Heart right ventricle (tissue), 16 donors: ENCODE data around the gene ATXN1. TPM values are rescaled to one million over a fixed set of nuclear protein-coding genes. Genes with fewer than 3 reads are reported as not detected.

Experiments used
- ATAC-seq, 8 donors: fragments of 200-7000 bp; cut with Tn5 transposase; one replicate each; pipeline ENCODE4 v1.9.1; 2020; ENCODE audit warnings: mild to moderate bottlenecking in 8 of 8, moderate library complexity in 8 of 8, moderate number of reproducible peaks in 1 of 8
- DNase-seq, 2 donors: peaks; one replicate each; pipeline ENCODE4 v3.0.0-alpha.2; 2020
- H3K27ac ChIP-seq, 10 donors: fragments of 200-600 bp; sonication (generic) in 2 of 10; one replicate each; pipeline versions ENCODE4 v1.5.0 to v1.8.0; 2020 to 2022; ENCODE audit warnings: mild to moderate bottlenecking in 3 of 10
- H3K27me3 ChIP-seq, 7 donors: fragments of 200-600 bp; one replicate each; pipeline ENCODE4 v1.8.0; 2021 to 2022; ENCODE audit warnings: mild to moderate bottlenecking in 2 of 7
- H3K36me3 ChIP-seq, 9 donors: fragments of 200-600 bp; sonication (generic) in 1 of 9; one replicate each; pipeline versions ENCODE4 v1.5.0 to v1.8.0; 2020 to 2022; ENCODE audit warnings: mild to moderate bottlenecking in 2 of 9
- H3K4me1 ChIP-seq, 9 donors: fragments of 200-600 bp; sonication (generic) in 1 of 9; one replicate each; pipeline versions ENCODE4 v1.5.0 to v1.8.0; 2020 to 2022; ENCODE audit warnings: mild to moderate bottlenecking in 4 of 9
- H3K4me3 ChIP-seq, 10 donors: fragments of 200-600 bp; sonication (generic) in 2 of 10; one replicate each; pipeline versions ENCODE4 v1.5.0 to v1.8.0; 2020 to 2022; ENCODE audit warnings: mild to moderate bottlenecking in 7 of 10, moderate library complexity in 2 of 10
- H3K9me3 ChIP-seq, 11 donors: fragments of 200-600 bp in 10 of 11; sonication (generic) in 2 of 11; one replicate each; pipeline versions ENCODE4 v1.5.0 to v1.8.0; 2013 to 2022; ENCODE audit warnings: mild to moderate bottlenecking in 2 of 11, control low read depth in 1 of 11, moderate library complexity in 1 of 11
- CTCF ChIP-seq, 9 donors: fragments of 200-600 bp; sonication (generic) in 2 of 9; IDR thresholded peaks; one replicate each; pipeline versions ENCODE4 v1.5.0 to v1.8.0; 2021 to 2022; ENCODE audit warnings: antibody characterized with exemption in 9 of 9, mild to moderate bottlenecking in 5 of 9, moderate library complexity in 1 of 9
- WGBS, 2 donors: extraction: QIAGEN DNeasy Blood & Tissue Kit; methylation state at CpG; one replicate each; pipeline ENCODE4 v1.1.7; 2013; ENCODE audit warnings: inconsistent platforms in 1 of 2; 5-methylcytosine and 5-hydroxymethylcytosine counted together
- intact Hi-C, 10 donors: fragments of 100-400 bp; cut with DNase I; formaldehyde crosslinking; loops; one replicate each; pipeline versions ENCODE4 v1.11.1 to v1.14.2; 2022
- polyA plus RNA-seq, 2 donors: library from polyadenylated mRNA; stranded (reverse); fragments of 200-250 nt; gene quantifications; one replicate each; pipeline ENCODE4 v1.2.3, GENCODE V29; 2013
- total RNA-seq, 10 donors: library from RNA; stranded (reverse); fragmentation: NEBNext Ultra II Directional in 3 of 10; extraction: Animal tissue kit (Norgen Biotek cat#: 25700) in 3 of 10; gene quantifications; one replicate each; pipeline versions ENCODE4 v1.2.1 to v1.2.4, GENCODE V29; 2021 to 2023
- donor health status: Arrhythmogenic right ventricular cardiomyopathy.
- donor health status: ischemic (EF 13 %, LVEDD 7.1; RV severe dilation, severe dysfunction).
- donor health status: healthy with polysubstance abuse.
- donor health status: DM: no; HTN: yes; CAD: no.
- donor health status: DM: no; HTN: no; CAD: no.
- donor health status: ischemic (EF 25% LVEDD 6.9; RV normal size, moderate dysfunction).
- donor health status: ischemic (EF 25% LVEDD 5.7; RV mildly dilated, moderate dysfunction).
- donor health status: healthy.
- donor health status: DM: yes; HTN: yes; CAD: no.
- donor health status: Ischemic cardiomyopathy.
- donor health status: ischemic (EF 35%, LVEDD 5.7; RV mildly dilated, moderate dysfunction).
- donor health status: nonischemic (EF 11% LVEDD 7.7; RV severe dilation, severe dysfunction).
- donor health status: DM: yes; HTN: yes; CAD: no.
- donor health status: PGD.
- donor health status: ischemic (EF 29% LVEDD 5.4; RV normal size, mild dysfunction).
- donor health status: nonischemic (EF 23%, LVEDD 6.1; RV moderate dilation, normal function).

The ATXN1 gene
- total and polyA plus RNA-seq, 12 donors: 4.1 to 46.5 (median 40.3) TPM

- no peak overlapping the region for H3K27ac ChIP-seq
- peaks cover 0 to 6% (median 0%) of the 10 kb centered on the region in 11 donors for H3K9me3 ChIP-seq
- intact Hi-C loops: no loop called here
- TF ChIP-seq CTCF (IDR thresholded peaks at IDR 0.05): no peak
- no peak overlapping the region for H3K4me3 ChIP-seq
- WGBS, 2 donors: 89 to 91% methylated on average over 8 of the region's 8 CpGs
- H3K36me3 ChIP-seq: no peaks in the 10 kb centered on the region
- no peak for DNase-seq
- no peak for ATAC-seq
- H3K4me1 ChIP-seq: peaks cover 0 to 34% (median 9%) of the 10 kb centered on the region in 9 donors
- H3K27me3 ChIP-seq: no peaks in the 10 kb centered on the region
These were observed 136.5 kb downstream of the ATXN1 start for GRCh38 chr6:16624636-16625290.

DNA sequence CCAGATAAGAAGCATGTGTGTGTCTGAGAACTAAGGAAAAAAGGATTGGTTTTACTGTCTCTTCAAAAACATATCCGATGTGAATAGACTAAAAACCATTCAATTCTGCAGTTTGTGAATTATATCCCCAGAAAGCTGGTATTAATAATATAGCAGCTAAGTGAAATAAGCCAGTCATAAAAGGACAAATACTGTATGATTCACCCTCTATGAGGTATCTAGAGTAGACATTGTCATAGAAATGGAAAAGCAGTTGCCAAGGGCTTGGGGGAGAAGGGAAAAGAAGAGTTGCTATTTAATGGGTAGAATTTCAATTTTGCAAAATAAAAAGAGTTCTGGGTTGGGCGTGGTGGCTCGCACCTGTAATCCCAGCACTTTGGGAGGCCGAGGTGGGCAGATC, 137.5 kb downstream of the ATXN1 start:
- no peaks in the 10 kb centered on the region for H3K27me3 ChIP-seq
- H3K4me3 ChIP-seq: no peak overlapping the region
- WGBS, 2 donors: 98 to 99% methylated on average over 4 of the region's 4 CpGs
- intact Hi-C loops: no loop called here
- ATAC-seq (no peak), DNase-seq (no peak)
- H3K9me3 ChIP-seq: peaks cover 0 to 4% (median 0%) of the 10 kb centered on the region in 11 donors
- H3K27ac ChIP-seq: no peak overlapping the region
- no peaks in the 10 kb centered on the region for H3K36me3 ChIP-seq
- peaks cover 0 to 38% (median 14%) of the 10 kb centered on the region in 9 donors for H3K4me1 ChIP-seq
- no peak for TF ChIP-seq CTCF (IDR thresholded peaks at IDR 0.05)

- no peak for DNase-seq
- intact Hi-C loops: no loop called here
- Histone ChIP-seq H3K27ac (no peak overlapping the region), H3K9me3 (no peaks in the 10 kb centered on the region), H3K4me1 (peaks cover 0 to 44% (median 18%) of the 10 kb centered on the region in 9 donors), H3K36me3 (no peaks in the 10 kb centered on the region), H3K4me3 (no peak overlapping the region), H3K27me3 (no peaks in the 10 kb centered on the region)
- no peak for ATAC-seq
- no peak for TF ChIP-seq CTCF (IDR thresholded peaks at IDR 0.05)
- 85% methylated on average over 3 of the region's 3 CpGs for WGBS, 2 donors
These were observed 138.1 kb downstream of the ATXN1 start for GRCh38 chr6:16623029-16623653.

DNA sequence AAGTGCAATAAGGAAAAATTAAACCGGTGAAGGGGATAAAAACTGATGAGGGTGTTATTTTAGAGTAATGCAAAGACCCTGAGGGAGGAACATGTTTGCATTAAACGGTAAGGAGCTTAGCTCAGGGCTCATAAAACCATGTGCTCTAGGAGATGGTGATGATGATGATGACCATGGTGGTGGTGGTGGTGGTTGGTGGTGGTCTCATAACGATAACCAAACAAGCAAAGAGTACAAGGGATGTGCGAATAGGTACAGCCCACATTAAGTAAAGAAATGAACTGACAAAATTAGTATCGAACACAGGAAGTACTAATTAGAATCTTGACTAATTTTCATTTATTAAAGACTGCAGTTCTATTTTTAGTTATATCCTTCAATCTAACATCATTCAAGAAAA, 139.1 kb downstream of the ATXN1 start:
- Histone ChIP-seq H3K4me3 (no peak overlapping the region), H3K27ac (no peak overlapping the region), H3K4me1 (peaks cover 0 to 44% (median 18%) of the 10 kb centered on the region in 9 donors), H3K27me3 (no peaks in the 10 kb centered on the region), H3K36me3 (no peaks in the 10 kb centered on the region), H3K9me3 (no peaks in the 10 kb centered on the region)
- TF ChIP-seq CTCF (IDR thresholded peaks at IDR 0.05): no peak
- intact Hi-C loops: no loop called here
- 90 to 93% methylated on average over 5 of the region's 5 CpGs for WGBS, 2 donors
- no peak for ATAC-seq
- no peak for DNase-seq
